Hypothalamus (tissue), 51 donors: ENCODE data around the gene LOC101059915.

Experiments
- DNase-seq, 51 donors: peaks; one replicate each; lab custom pipeline; 2025; lab: John Stamatoyannopoulos, UW

Gene LOC101059915

DNA sequence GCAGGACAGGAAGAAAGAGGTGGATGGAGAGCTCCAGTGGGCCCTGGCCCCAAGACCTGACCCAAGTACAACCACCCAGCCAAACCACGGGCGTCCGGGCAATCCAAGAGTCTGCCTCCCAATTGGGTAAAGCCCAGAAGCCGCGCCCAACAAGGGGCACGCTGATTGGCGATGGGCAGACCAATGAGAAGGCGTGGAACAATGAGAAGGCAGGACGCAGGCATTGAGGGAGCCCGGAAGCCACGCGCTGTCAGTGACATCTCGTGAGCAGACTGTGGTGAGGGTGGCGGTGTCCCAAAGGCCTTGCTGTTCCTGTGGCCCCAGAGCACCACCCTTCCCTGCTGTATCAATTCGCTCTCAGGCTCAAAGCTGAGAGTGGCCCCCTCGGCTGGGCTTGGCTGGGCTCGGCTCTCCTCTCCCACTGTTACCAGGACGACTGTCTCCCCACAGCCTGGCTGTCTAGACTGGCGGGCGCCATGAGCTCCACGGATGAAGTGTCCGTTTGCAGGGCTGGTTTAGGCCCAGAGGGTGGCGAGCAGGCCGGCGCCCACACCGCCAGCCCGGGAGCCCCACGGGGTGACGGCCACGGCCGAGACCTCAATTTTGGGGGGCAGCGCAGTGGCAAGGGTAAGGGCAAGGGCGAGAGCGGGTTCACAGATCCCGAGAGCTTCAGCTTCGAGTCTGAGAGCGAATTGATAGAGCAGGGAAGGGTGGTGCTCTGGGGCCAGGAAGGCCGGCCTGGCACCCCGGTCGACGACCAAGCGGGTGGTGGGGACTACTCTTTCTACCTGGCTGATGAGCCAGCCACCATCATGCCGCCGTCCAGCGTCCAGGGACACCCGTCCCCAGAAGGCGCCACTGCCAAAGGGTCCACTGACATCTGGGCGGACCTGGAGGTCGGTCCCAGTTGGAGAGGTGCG is at the start of gene LOC101059915:
Gene LOC101059915 (plus strand): TSS at position 219 of the 920 bp plus-strand sequence.
- no peak for DNase-seq

DNA sequence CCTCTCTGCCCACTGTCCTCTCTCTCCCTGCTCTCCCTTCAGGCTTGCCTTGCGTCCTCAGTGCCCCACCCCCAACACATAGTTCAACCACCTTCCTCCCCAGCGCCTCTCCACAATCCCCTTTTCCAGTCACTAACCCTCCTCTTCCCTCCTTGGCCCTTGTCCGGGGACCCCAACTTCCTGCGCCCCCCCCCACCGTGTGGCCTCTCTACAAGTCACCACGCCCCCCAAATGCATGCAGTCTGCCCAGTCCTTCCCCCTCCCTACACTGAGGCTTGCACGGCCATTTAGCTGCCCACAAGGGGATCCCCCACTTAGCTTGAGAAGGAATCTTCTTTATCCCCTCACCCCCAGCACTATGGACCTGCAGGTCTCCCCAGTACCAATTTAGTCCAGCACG is 49.6 kb upstream of the LOC101059915 start:
- no peak for DNase-seq

GRCh38 chrX:71618303-71618721 is 49.0 kb upstream of the LOC101059915 start, which contains the start of gene CXCR3:
Gene CXCR3 (minus strand): TSS chrX:71618511. CDS start chrX:71618449, 62 bp downstream.
- DNase-seq, result peak in 1 of 51 donors; percentile 0

DNA sequence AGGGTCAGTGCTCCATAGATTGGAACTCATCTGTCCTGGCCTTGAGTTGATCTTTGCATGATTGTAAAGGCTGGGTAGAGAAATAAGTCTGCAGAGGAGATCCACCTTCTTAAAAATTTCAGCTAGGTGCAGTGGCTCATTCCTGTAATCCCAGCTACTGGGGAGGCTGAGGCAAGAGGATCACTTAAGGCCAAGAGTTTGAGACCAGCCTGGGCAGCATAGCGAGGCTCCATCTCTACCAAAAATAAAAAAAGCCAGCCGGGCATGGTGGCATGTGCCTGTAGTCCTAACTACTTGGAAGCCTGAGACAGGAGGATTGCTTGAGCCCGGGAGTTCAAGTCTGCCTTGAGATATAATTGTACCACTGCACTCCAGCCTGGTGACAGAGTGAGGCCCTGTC is 48.6 kb upstream of the LOC101059915 start:
- no peak for DNase-seq

GRCh38 chrX:71619193-71619592 is 48.2 kb upstream of the LOC101059915 start:
- no peak for DNase-seq

DNA sequence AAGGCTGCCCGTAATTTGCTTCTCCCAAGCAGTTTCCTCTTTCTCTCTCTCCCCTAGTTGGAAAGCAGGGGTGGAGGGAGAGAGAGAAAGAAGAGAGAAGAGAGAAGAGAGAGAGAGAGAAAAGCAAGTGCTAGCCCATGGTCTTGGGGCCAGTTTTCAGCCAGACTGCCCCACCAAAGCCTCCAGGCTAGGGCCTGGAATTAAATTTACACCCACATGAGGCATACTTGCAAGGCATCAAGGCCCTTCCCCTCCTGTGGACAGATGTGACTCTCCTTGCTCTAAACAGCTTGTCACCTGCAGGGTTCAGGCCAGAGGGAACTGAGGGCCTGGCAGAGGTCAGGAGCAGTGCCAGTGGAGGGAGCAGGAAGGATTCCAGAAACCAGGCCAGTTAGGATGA is 47.4 kb upstream of the LOC101059915 start:
- no peak for DNase-seq

DNA sequence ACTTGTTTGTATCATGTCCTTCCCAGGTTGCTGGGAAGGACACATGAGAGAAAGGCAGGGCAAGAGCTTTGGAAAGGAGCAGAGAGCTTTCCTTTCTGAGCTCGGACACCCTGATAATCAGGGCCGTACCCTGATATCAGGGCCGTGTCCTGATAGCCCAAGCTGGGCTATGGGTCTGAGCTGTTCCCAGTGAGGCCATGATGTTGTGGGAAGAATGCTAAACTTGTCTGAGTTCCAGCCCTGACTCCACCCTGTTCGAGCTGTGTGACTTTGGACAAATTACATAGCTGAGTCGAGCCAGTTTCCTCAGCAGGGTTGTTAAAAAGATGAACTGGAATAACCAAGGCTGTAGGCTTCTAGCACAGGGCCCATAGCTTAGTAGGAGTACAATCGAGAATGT is 45.7 kb upstream of the LOC101059915 start:
- DNase-seq, result no peak

GRCh38 chrX:71622032-71622575 is 45.2 kb upstream of the LOC101059915 start:
- no peak for DNase-seq

- DNase-seq, result peak in 38 of 51 donors; percentile 0 to 73 (median 30)
Measured at GRCh38 chrX:71622576-71623450, 44.5 kb upstream of the LOC101059915 start.

GRCh38 chrX:71623714-71624113 is 43.6 kb upstream of the LOC101059915 start:
- DNase-seq, result no peak

DNA sequence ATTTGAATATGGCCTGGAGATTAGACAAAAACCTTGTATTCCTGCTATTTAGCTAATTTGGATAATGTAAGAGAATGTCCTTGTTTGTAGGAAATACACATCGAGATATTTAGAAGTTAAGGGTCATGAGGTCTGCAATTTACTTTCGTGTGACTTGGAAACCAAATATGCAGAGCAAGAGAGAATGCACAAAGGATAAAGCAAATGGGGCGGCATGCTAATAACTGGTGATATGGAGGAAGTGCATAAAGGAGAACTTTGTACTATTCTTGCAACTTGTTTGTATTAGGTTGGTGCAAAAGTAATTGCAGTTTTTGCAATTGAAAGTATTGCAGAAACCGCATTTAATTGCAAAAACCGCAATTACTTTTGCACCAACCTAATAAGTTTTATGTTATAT is 41.9 kb upstream of the LOC101059915 start:
- DNase-seq, result no peak

DNA sequence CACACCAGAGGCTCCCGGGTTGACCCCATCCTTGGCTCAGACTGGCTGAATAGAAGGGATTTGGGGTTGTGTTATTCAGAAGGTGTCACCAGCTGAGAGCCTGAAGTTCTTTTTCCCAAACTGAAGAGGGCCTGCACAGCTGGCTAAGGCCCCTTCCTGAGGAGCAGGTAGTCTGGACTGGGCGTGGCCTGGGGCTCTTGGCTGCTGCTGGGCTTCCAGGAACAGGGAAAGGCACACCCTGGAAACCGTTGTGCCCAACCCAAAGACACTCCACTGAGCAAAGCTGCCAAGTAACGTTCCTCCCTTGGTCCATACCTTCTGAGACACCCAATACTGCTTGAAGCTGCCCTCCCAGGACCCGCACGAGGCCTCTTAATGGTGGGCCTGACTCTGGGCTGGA is 40.8 kb upstream of the LOC101059915 start:
- DNase-seq, result no peak

- DNase-seq, result no peak
Measured at GRCh38 chrX:71627588-71628404, 39.5 kb upstream of the LOC101059915 start.

GRCh38 chrX:71629467-71629866 is 37.9 kb upstream of the LOC101059915 start:
- DNase-seq, result no peak

- DNase-seq, result no peak
Measured at GRCh38 chrX:71632923-71633657, 34.3 kb upstream of the LOC101059915 start.

DNA sequence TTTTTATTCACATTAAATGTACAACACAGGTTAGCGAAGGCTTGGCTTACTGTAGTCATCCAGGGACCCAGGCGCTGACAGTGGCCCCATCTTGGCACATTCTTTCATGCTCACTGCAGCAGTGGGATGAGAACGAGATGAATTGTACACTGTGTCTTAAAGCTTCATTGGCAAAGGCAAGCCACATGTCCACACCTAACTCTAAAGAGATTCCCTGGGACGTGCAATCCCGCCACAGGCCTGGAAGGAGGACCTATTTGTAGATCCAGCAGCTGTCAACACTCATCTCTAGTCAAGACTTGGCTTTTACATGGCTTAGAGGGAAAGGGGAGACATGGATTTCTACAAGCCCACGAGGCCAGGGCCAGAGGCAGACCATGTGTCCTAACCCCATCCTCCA is 33.0 kb upstream of the LOC101059915 start:
- no peak for DNase-seq

DNA sequence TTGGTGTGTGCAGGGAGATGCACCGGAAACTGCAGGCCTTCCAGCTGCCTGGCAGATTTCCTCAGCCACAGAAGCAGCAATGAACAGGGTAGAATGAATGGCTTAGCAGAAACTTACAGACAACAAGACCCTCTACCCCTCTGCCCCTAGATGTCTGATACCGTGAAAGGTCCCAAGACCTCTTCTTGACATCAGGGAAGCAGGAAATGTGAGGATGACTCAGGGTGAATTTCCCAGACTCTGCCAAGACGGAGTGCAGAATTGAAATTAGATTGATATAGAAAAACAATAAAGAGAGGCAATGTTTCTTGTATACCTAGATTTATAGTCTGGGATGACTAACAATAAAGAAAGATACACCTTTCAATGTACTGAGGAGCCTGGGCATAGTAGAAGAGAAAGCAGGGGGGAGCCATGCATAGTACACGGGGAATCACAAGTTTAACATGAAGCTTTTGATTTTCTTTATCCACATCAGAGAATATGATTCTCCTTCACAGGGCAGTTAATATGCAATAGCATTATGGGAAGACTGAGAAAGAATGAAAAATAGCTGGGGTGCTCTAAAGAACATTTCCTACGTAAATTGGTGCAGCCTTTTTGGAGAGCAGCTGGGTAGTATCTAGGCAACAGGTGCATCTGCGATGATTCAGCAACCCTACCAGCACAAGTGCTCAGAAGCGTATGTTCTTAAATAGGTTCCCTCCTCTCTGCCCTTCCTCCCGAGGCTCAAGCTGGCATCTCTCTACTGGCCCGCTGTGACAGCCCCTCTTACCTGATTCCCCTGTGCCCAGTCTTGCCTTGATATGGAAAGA is 30.7 kb upstream of the LOC101059915 start:
- peak in 8 of 51 donors; percentile 0 to 16 (median 6) for DNase-seq

GRCh38 chrX:71637253-71637618 is 30.1 kb upstream of the LOC101059915 start:
- no peak for DNase-seq

GRCh38 chrX:71637848-71638247 is 29.5 kb upstream of the LOC101059915 start:
- DNase-seq, result no peak
